Stomach (tissue), 9 donors: ENCODE measurements around the gene ZNF189. TPM values are rescaled to one million over a fixed set of nuclear protein-coding genes. Genes with fewer than 3 reads are reported as not detected.

ENCODE experiments used
- DNase-seq, 2 donors: peaks; one replicate each; pipeline versions ENCODE4 v3.0.0 to v3.0.0-alpha.2; 2013 to 2019
- H3K27ac ChIP-seq, 5 donors: fragments of 200-600 bp in 4 of 5; sonication (generic) in 4 of 5; one replicate each; pipeline ENCODE4 v1.5.1; 2013 to 2019; ENCODE audit warnings: mild to moderate bottlenecking in 1 of 5, moderate library complexity in 1 of 5
- H3K27me3 ChIP-seq, 3 donors: fragments of 200-600 bp; sonication (generic); one replicate each; pipeline ENCODE4 v1.5.1; 2017 to 2019; ENCODE audit warnings: mixed run types in 1 of 3
- H3K36me3 ChIP-seq, 4 donors: fragments of 200-600 bp; sonication (generic); 1 replicate in 3 of 4; 2 replicates in 1 of 4; pipeline ENCODE4 v1.5.1; 2016 to 2019
- H3K4me1 ChIP-seq, 4 donors: fragments of 200-600 bp; sonication (generic); one replicate each; pipeline ENCODE4 v1.5.1; 2016 to 2019
- H3K4me3 ChIP-seq, 4 donors: fragments of 200-600 bp; sonication (generic) in 3 of 4; one replicate each; pipeline ENCODE4 v1.5.1; 2016 to 2019; ENCODE audit warnings: mild to moderate bottlenecking in 1 of 4
- H3K9me3 ChIP-seq, 4 donors: fragments of 200-600 bp; sonication (generic); one replicate each; pipeline ENCODE4 v1.5.1; 2016 to 2019
- CTCF ChIP-seq, 7 experiments: fragments of 450-650 bp in 4 of 7; fragments of 200-600 bp in 3 of 7; sonication (generic) in 3 of 7; IDR thresholded peaks; one replicate each; pipeline ENCODE4 v1.5.1; 2016 to 2019; ENCODE audit warnings: antibody characterized with exemption in 7 of 7, control low read depth in 2 of 7, mild to moderate bottlenecking in 1 of 7
- EP300 ChIP-seq: sonication (generic); formaldehyde crosslinking; IDR thresholded peaks from one replicate; pipeline ENCODE4 v1.6.1; 2017; ENCODE audit warnings: antibody characterized with exemption
- POLR2A ChIP-seq, 4 donors: fragments of 450-650 bp; IDR thresholded peaks; one replicate each; pipeline ENCODE4 v1.6.1; 2016; ENCODE audit warnings: antibody characterized with exemption in 4 of 4, control low read depth in 2 of 4, mild to moderate bottlenecking in 1 of 4, moderate library complexity in 1 of 4
- POLR2AphosphoS5 ChIP-seq, 3 donors: sonication (generic); formaldehyde crosslinking; IDR thresholded peaks; one replicate each; pipeline ENCODE4 v1.6.1; 2016; ENCODE audit warnings: antibody characterized with exemption in 3 of 3
- WGBS, 5 donors: extraction: QIAGEN DNeasy Blood & Tissue Kit in 3 of 5; methylation state at CpG; one replicate each; pipeline versions ENCODE4 v1.1.5 to v1.1.7; 2013 to 2018; 5-methylcytosine and 5-hydroxymethylcytosine counted together
- intact Hi-C: fragments of 100-400 bp; cut with DNase I; formaldehyde crosslinking; loops from one replicate; pipeline ENCODE4 v1.15.1; 2023; ENCODE audit warnings: low total_unique reads
- polyA plus RNA-seq, 3 donors: library from polyadenylated mRNA; stranded (reverse); fragments of 200-250 nt; gene quantifications; one replicate each; pipeline ENCODE4 v1.2.3, GENCODE V29; 2013
- small RNA-seq, 4 donors: library from RNA; depleted of rRNA; stranded (forward); fragments of <200 nt; gene quantifications; one replicate each; pipeline ENCODE3, GENCODE V24; 2016
- total RNA-seq, 5 donors: library from RNA; depleted of rRNA; stranded (reverse); fragments of >200 nt; gene quantifications; one replicate each; pipeline versions ENCODE4 v1.1.0 to v1.2.3, GENCODE V29; 2014 to 2016
- donor health status: healthy with polysubstance abuse.
- donor health status: Bipolar disorder and iron deficiency.
- donor health status: healthy.

Gene ZNF189
- total and polyA plus RNA-seq, 8 donors = 5.8 to 52.2 (median 12.3) TPM

GRCh38 chr9:101457003-101457402 is 58.4 kb downstream of the ZNF189 start:
- Histone ChIP-seq H3K4me3 (no peak overlapping the region), H3K27ac (no peak overlapping the region), H3K9me3 (no peaks in the 10 kb centered on the region), H3K27me3 (peaks cover 0 to 8% (median 0%) of the 10 kb centered on the region in 3 donors), H3K4me1 (peaks cover 0 to 9% (median 0%) of the 10 kb centered on the region in 4 donors), H3K36me3 (no peaks in the 10 kb centered on the region)
- no peak for DNase-seq
- intact Hi-C loops = no loop called here
- TF ChIP-seq POLR2A (IDR thresholded peaks at IDR 0.05) (no peak), POLR2AphosphoS5 (IDR thresholded peaks at IDR 0.05) (no peak), EP300 (no peak), CTCF (IDR thresholded peaks at IDR 0.05) (no peak)
- 26 to 39% (median 35%) methylated on average over 3 of the region's 3 CpGs for WGBS, 5 donors

GRCh38 chr9:101458963-101459631 is 60.4 kb downstream of the ZNF189 start:
- H3K4me1 ChIP-seq = peaks cover 0 to 17% (median 0%) of the 10 kb centered on the region in 4 donors
- H3K4me3 ChIP-seq = no peak overlapping the region
- peak in 1 of 3 donors; percentile 24 for TF ChIP-seq POLR2AphosphoS5 (IDR thresholded peaks at IDR 0.05)
- peak in 4 of 7 experiments; percentile 57 to 76 (median 64) for TF ChIP-seq CTCF (IDR thresholded peaks at IDR 0.05)
- no peak for TF ChIP-seq EP300
- TF ChIP-seq POLR2A (IDR thresholded peaks at IDR 0.05) = no peak
- intact Hi-C loops = loop anchor here (2.0 kb wide), 1 partner anchor 70 kb away; no protein-coding TSS in a partner anchor
- no peaks in the 10 kb centered on the region for H3K36me3 ChIP-seq
- H3K9me3 ChIP-seq = no peaks in the 10 kb centered on the region
- DNase-seq = peak in 1 of 2 donors; percentile 84
- 32 to 44% (median 40%) methylated on average over 9 of the region's 9 CpGs for WGBS, 5 donors
- no peak overlapping the region for H3K27ac ChIP-seq
- peaks cover 0 to 5% (median 0%) of the 10 kb centered on the region in 3 donors for H3K27me3 ChIP-seq

Small RNA genes within 50 kb of the gene (small RNA-seq; reads per million reads assigned to genes)
- gene AL353621.2 = 0 reads per million in 4 donors

Other genes with a start within 250 kb of the ZNF189 start
- gene BAAT, start 13.8 kb upstream of the ZNF189 start, total RNA-seq = under 1 TPM in 1 of 5 donors, not detected in 4; 0.55 TPM
- gene BAAT, start 13.8 kb upstream of the ZNF189 start, polyA plus RNA-seq = not detected
- gene MRPL50, start 233 bp upstream of the ZNF189 start, total RNA-seq = 10 to 100 TPM in 3 of 5 donors, 1 to 10 TPM in 1, under 1 TPM in 1; 0.87 to 46.1 (median 22.8) TPM
- gene MRPL50, start 233 bp upstream of the ZNF189 start, polyA plus RNA-seq = 10 to 100 TPM in 2 of 3 donors, 1 to 10 TPM in 1; 7.0 to 12.2 (median 11.8) TPM
- 100 to 1,000 TPM in 1 of 5 donors, 1 to 10 TPM in 2, under 1 TPM in 1, not detected in 1; 0.45 to 101 (median 2.4) TPM for gene ALDOB, start 36.9 kb downstream of the ZNF189 start, total RNA-seq
- gene ALDOB, start 36.9 kb downstream of the ZNF189 start, polyA plus RNA-seq = 10 to 100 TPM in 1 of 3 donors, 1 to 10 TPM in 2; 1.1 to 13.0 (median 2.5) TPM
- 10 to 100 TPM in 3 of 5 donors, 1 to 10 TPM in 2; 8.2 to 30.4 (median 14.8) TPM for gene RNF20, start 135.0 kb downstream of the ZNF189 start, total RNA-seq
- gene RNF20, start 135.0 kb downstream of the ZNF189 start, polyA plus RNA-seq = 10 to 100 TPM in 2 of 3 donors, 1 to 10 TPM in 1; 9.4 to 12.8 (median 12.0) TPM
- not detected for gene PPP3R2, start 196.1 kb downstream of the ZNF189 start, total RNA-seq
- gene PPP3R2, start 196.1 kb downstream of the ZNF189 start, polyA plus RNA-seq = not detected